GM12891 (cell line): ENCODE measurements around the gene ARHGAP19.
"Not testable (repeated sequence)": the region's sequence is repeated elsewhere in the genome, so short reads cannot be mapped to it uniquely, and the experiment has no call there.

ENCODE experiments used
- DNase-seq: peaks from one replicate; pipeline ENCODE4 v3.0.0; 2011; ENCODE audit warnings: low spot score; ENCODE audit not compliant: insufficient read length
- FAIRE-seq: peaks from 2 replicates; lab custom pipeline; 2011; peaks lifted over from hg19 to GRCh38; lab: Jason Lieb, UNC
- PAX5 ChIP-seq: IDR thresholded peaks from 2 replicates; pipeline ENCODE4 v1.6.1; 2011; ENCODE audit warnings: low read length, moderate library complexity, mild to moderate bottlenecking; ENCODE audit not compliant: insufficient read depth, severe bottlenecking
- POLR2A ChIP-seq: IDR thresholded peaks from 2 replicates; pipeline ENCODE4 v1.6.1; 2011; ENCODE audit warnings: low read depth, low read length, control low read depth
- POLR2AphosphoS5 ChIP-seq: IDR thresholded peaks from 2 replicates; pipeline ENCODE4 v1.6.1; 2011; ENCODE audit warnings: low read depth, low read length, control low read depth
- POU2F2 ChIP-seq: IDR thresholded peaks from 2 replicates; pipeline ENCODE4 v1.6.1; 2011; ENCODE audit warnings: low read depth, mild to moderate bottlenecking, control low read depth, low read length, moderate library complexity
- SPI1 ChIP-seq: IDR thresholded peaks from 2 replicates; pipeline ENCODE4 v1.6.1; 2011; ENCODE audit warnings: low read depth, low read length, control low read depth
- TAF1 ChIP-seq: IDR thresholded peaks from 2 replicates; pipeline ENCODE4 v1.6.1; 2011; ENCODE audit warnings: low read depth, low read length, control low read depth

The ARHGAP19 gene

DNA sequence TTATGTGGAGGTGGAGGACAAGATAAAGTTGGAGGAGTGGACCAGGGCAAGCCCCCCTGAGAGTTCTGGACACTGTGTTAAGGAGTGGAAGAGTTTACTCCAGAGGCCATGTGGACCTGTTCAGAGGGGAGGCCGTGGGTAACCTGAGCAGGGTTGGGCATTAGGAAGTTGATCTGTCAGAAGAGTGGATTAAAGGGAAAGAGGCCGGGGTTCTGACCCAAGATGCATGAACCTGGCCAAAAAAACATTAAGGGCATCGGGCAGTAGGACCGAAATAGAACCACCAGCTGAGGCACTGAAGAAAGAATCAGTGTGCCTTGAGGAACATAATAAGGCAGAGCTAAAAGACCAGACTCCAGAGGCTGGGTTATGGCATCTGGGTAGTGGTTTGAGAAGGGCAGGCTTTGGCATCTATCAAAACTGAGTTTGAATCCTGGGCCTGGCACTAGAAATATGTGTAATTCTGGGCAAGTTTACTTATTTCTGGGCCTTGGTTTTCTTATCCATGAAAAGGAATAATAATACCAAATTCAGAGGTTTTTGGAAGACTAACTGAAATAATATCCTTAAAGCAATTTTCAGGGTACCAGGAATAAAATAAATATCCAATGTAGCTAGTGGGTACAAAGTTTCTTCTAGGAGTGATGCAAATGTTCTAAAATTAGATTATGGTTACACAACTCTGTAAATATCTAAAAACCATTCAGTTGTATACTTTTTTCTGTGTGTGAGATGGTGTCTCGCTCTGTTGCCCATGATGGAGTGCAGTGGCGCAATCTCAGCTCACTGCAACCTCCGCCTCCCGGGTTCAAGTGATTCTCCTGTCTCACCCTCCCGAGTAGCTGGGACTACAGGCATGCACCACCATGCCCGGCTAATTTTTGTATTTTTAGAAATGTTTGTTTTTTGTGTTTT lies 15.7 kb upstream of the ARHGAP19 start:
- TF ChIP-seq POU2F2 (no peak), TAF1 (no peak), PAX5 (no peak), SPI1 (no peak), POLR2A (no peak), POLR2AphosphoS5 (no peak)
- DNase-seq (no peak), FAIRE-seq (no peak)

DNA sequence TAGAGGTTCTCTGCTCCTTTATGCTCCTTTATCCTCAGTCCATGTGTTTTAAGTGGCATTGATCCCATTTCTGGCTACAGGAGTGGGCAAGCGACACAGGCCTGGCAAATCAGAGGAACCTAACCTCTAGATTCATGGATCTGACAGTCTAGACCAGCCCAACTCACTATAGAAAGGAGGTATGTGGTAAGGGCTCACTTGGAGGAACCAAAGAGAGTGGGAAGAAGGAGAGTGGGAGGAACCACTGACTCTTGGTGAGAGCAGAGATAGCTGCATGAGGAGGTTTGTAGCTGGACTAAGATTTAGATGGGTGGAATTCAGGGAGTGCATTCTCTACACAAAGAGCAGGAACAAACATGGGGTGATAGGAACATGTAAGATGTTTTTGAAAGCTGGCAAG lies 15.0 kb upstream of the ARHGAP19 start:
- DNase-seq (no peak), FAIRE-seq (no peak)
- TF ChIP-seq SPI1 (no peak), PAX5 (no peak), POLR2AphosphoS5 (no peak), POU2F2 (no peak), TAF1 (no peak), POLR2A (no peak)

DNA sequence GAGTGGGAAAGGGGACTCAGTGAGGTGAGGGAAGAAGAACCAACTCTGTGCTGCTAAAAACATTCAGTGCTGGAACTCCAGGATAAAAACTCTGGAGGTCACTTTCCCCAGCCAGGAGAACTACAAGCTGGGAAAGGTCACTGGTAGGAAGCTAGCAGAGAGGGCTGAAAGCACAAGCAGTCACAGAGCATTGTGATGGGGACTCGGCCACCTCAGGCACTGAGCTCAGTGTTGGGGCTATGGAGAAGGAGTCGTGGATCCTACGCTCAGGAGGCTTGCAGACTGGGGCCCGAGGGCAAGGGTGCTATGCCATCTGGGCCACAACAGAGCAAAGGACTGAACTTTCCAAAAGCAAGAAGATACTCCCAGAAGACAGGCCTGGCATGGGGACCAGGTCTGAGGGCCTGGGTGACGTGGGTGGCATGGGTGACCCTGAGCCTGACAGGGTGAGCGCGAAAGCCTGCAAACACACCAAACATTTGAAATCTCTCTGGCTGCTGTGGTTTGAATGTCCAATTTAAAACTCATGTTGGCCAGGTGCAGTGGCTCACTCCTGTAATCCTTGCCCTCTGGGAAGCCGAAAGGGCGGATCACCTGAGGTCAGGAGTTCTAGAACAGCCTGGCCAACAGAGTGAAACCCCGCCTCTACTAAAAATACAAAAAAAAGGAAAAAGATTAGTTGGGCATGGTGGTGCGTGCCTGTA lies 9.8 kb upstream of the ARHGAP19 start:
- TF ChIP-seq PAX5 (no peak), POLR2A (no peak), POU2F2 (no peak), TAF1 (no peak), SPI1 (no peak), POLR2AphosphoS5 (no peak)
- FAIRE-seq: no peak
- DNase-seq: no peak

DNA sequence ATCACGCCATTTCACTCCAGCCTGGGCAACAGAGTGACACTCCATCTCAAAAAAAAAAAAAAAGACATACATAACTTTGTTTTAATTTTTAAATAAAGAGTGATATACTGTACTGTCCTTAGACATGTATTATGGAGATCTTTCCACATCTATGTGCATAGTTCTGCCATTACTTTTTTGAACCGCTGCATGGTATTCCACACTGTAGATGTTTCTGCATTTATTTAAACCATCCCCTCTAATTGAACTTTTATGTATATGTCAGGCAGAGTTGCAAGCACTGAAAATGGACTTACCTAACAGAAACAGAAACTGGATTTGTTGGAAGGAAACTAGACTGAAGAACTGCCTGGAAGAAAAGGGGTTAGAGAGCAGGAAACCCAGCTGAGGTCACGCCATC lies 8.5 kb upstream of the ARHGAP19 start:
- FAIRE-seq (no peak), DNase-seq (no peak)
- no peak for TF ChIP-seq TAF1
- TF ChIP-seq POU2F2: no peak
- TF ChIP-seq POLR2AphosphoS5: no peak
- TF ChIP-seq POLR2A: no peak
- TF ChIP-seq PAX5: no peak
- TF ChIP-seq SPI1: no peak

DNA sequence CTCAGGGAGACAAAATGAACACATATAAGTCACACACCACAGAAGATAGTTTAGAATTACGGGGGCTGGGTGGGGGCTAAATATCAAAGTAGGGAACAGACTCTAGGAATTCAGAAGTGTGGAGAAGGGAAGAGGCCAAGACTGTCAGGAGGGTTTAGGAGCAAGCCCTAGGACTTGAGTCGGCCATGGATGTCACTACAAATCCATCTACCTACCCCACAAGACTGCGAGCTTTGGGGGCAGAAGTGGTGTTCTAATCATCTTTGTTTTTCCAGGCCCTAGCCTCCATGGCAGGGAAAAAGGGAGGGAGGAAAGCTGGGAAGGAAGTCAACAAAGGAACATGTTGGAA lies 5.8 kb upstream of the ARHGAP19 start:
- DNase-seq (no peak), FAIRE-seq (no peak)
- TF ChIP-seq POLR2AphosphoS5 (no peak), POLR2A (no peak), TAF1 (no peak), POU2F2 (no peak), SPI1 (no peak), PAX5 (no peak)

DNA sequence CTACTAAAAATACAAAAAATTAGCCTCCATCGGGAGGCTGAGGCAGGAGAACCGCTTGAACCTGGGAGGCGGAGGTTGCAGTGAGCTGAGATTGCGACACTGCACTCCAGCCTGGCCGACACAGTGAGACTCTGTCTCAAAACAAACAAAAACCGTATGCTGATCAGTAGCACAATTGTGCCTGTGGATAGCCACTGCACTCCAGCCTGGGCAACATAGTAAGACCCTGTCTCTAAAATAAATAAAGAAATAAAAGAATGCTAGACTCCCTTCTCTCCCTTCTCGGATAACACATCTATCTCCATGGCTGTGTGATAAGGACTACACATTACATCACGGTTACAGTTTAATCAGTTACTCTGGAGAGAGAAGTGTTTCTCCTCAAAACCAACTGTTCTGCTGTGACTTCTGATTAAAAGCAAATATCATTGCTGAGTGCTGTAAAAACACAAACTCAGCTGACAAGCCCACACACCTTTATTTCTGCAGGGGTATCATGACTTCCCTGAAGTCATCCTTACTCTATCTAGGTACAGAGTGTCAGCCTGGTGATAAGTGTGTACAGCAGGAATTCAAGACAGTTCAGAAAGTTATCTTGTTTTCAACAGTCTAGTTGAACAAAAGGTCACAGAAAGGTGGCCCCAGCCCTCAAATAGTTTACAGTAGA lies 5.3 kb upstream of the ARHGAP19 start:
- DNase-seq: no peak
- TF ChIP-seq POLR2A (no peak), SPI1 (no peak), POLR2AphosphoS5 (no peak), POU2F2 (no peak), PAX5 (no peak), TAF1 (no peak)
- no peak for FAIRE-seq

DNA sequence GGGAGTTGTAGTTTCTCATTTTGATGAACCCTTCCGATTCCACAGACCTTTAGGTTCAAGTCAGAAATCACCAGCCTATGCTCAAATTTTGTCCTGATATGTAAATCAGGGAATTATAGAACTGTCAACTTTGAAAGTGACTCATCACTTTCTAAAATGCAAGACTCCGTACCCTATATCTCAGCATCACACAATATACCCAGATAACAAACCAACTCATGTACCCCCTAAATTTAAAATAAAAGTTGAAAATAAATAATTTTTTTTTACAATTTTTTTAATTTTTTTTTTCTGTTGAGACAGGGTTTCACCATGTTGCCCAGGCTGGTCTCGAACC lies 393 bp upstream of the ARHGAP19 start:
- FAIRE-seq: no peak
- DNase-seq: no peak
- TF ChIP-seq POLR2A (no peak), SPI1 (no peak), POU2F2 (no peak), TAF1 (no peak), POLR2AphosphoS5 (no peak), PAX5 (no peak)

DNA sequence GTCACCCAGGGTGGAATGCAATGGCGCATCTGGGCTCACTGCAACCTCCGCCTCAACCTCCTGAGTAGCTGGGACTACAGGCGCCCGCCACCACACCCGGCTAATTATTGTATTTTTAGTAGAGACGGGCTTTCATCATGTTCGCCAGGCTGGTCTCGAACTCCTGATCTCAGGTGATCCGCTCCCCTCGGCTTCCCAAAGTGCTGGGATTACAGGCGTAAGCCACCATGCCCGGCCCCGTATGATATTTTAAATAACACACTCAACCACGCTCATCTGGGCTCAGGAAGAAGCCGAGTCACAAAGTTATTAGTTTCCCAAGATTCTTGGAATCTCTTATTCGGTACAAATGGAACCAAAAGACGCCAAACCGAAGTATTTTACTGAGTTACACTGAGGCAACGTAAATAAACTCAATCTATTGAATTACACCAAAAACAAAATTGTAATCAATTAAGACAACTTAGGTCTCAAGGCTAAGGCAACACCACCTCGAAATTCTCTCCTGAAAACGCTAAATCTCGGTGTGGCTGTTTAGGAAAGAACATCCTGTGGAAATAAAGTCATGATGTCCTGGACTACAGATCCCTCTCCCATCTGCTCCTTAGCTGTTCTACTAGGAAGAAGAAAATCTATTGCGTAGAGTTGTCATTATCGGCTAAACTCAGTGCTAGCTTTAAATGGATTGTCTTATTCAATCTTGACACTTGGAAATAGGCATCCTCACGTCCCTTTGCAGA lies 910 bp downstream of the ARHGAP19 start:
- TF ChIP-seq TAF1: no peak
- TF ChIP-seq POU2F2: no peak
- TF ChIP-seq PAX5: no peak
- no peak for FAIRE-seq
- no peak for DNase-seq

DNA sequence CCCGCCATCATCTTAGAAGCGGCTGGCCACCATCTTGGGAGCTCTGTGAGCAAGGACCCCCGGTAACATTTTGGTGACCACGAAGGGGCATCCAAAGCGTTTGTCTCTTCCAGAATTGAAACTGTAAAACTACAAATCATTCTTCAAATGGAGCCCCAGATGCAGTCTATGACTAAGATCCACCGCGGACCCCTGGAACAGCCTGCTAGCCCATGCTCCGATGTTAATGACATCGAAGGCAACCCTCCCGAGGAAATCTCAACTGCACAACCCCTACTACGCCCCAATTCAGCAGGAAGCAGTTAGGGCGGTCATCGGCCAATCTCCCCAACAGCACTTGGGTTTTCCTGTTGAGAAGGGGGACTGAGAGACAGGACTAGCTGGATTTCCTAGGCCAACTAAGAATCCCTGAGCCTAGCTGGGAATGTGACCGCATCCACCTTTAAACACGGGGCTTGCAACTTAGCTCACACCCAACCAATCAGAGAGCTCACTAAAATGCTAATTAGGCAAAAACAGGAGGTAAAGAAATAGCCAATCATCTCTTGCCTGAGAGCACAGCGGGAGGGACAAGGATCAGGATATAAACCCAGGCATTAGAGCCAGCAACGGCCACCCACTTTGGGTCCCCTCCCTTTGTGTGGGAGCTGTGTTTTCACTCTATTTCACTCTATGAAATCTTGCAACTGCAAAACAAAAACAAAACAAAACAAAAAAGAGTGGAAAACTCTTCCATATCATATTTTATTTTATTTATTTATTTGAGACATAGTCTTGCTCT lies 1.7 kb downstream of the ARHGAP19 start:
- not testable (repeated sequence) for FAIRE-seq, DNase-seq

DNA sequence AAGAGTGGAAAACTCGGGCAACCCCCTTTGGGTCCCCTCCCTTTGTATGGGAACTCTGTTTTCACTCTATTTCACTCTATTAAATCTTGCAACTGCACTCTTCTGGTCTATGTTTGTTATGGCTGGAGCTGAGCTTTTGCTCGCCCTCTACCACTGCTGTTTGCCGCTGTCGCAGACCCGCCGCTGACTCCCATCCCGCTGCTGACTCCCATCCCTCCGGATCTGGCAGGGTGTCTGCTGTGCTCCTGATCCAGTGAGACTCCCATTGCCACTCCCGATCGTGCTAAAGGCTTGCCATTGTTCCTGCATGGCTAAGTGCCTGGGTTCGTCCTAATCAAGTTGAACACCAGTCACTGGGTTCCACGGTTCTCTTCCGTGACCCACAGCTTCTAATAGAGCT lies 2.4 kb downstream of the ARHGAP19 start:
- FAIRE-seq: peak; percentile 57

More for the DNA sequence above, 2.4 kb downstream of the ARHGAP19 start:
- not testable (repeated sequence) for DNase-seq
